Posterior vena cava (tissue), 2 donors: ENCODE measurements around the gene ZNF326. TPM values are rescaled to one million over a fixed set of nuclear protein-coding genes. Genes with fewer than 3 reads are reported as not detected.
"Not testable (repeated sequence)": the region's sequence is repeated elsewhere in the genome, so short reads cannot be mapped to it uniquely, and the experiment has no call there.

Experiments used
- DNase-seq: peaks from one replicate; pipeline ENCODE4 v3.0.0-alpha.2; 2020; ENCODE audit warnings: low spot score
- intact Hi-C, 2 donors: fragments of 100-400 bp; cut with DNase I; formaldehyde crosslinking; loops; one replicate each; pipeline versions ENCODE4 v1.14.1 to v1.14.2; 2022 to 2023
- total RNA-seq, 2 donors: library from RNA; stranded (reverse); fragmentation: NEBNext Ultra II Directional; extraction: Animal tissue kit (Norgen Biotek cat#: 25700); gene quantifications; one replicate each; pipeline ENCODE4 v1.2.1, GENCODE V29; 2021
- donor health status: DM: yes; HTN: yes; CAD: no.
- donor health status: DM: yes; HTN: yes; CAD: no.

The ZNF326 gene
- total RNA-seq, 2 donors from 2014 or later, result 19.4 to 19.6 TPM

- no peak for DNase-seq
- intact Hi-C loops, result no loop called here
Measured at GRCh38 chr1:89962742-89963075, 32.2 kb upstream of the ZNF326 start.

GRCh38 chr1:89965193-89965768, 29.6 kb upstream of the ZNF326 start:
- intact Hi-C loops, result no loop called here
- DNase-seq, result no peak

GRCh38 chr1:89966656-89967055, 28.3 kb upstream of the ZNF326 start:
- DNase-seq, result no peak
- intact Hi-C loops, result no loop called here

GRCh38 chr1:89971600-89971999, 23.3 kb upstream of the ZNF326 start:
- DNase-seq, result no peak
- intact Hi-C loops, result no loop called here

- intact Hi-C loops, result no loop called here
- no peak for DNase-seq
Measured at GRCh38 chr1:89972024-89972423, 22.9 kb upstream of the ZNF326 start.

GRCh38 chr1:89973471-89974127, 21.3 kb upstream of the ZNF326 start:
- intact Hi-C loops, result no loop called here
- DNase-seq, result no peak

- no peak for DNase-seq
- intact Hi-C loops, result no loop called here
Measured at GRCh38 chr1:89974256-89974655, 20.7 kb upstream of the ZNF326 start.

- intact Hi-C loops, result no loop called here
- DNase-seq, result no peak
Measured at GRCh38 chr1:89974696-89975470, 20.0 kb upstream of the ZNF326 start.

- no peak for DNase-seq
- intact Hi-C loops, result no loop called here
Measured at GRCh38 chr1:89975540-89976125, 19.3 kb upstream of the ZNF326 start.

- DNase-seq, result no peak
- intact Hi-C loops, result no loop called here
Measured at GRCh38 chr1:89978755-89979154, 16.2 kb upstream of the ZNF326 start.

GRCh38 chr1:89980605-89981004, 14.3 kb upstream of the ZNF326 start:
- no peak for DNase-seq
- intact Hi-C loops, result no loop called here

GRCh38 chr1:89982846-89983245, 12.1 kb upstream of the ZNF326 start:
- DNase-seq, intact Hi-C loops: not testable (repeated sequence)

- intact Hi-C loops, result loop anchor here in 1 of 2 donors (5.0 kb wide), 1 partner anchor 177 kb away; no protein-coding TSS in a partner anchor
- not testable (repeated sequence) for DNase-seq
Measured at GRCh38 chr1:89984564-89985116, 10.3 kb upstream of the ZNF326 start.

GRCh38 chr1:89986020-89986419, 8.9 kb upstream of the ZNF326 start:
- DNase-seq, result no peak
- intact Hi-C loops, result loop anchor here in 1 of 2 donors (5.0 kb wide), 1 partner anchor 179 kb away; no protein-coding TSS in a partner anchor

- intact Hi-C loops, result loop anchor here in 1 of 2 donors (5.0 kb wide), 1 partner anchor 180 kb away; no protein-coding TSS in a partner anchor
Measured at GRCh38 chr1:89987159-89987819, 7.6 kb upstream of the ZNF326 start.

GRCh38 chr1:89989099-89989498, 5.8 kb upstream of the ZNF326 start:
- intact Hi-C loops, result loop anchor here in 1 of 2 donors (5.0 kb wide), 1 partner anchor 182 kb away; no protein-coding TSS in a partner anchor
- no peak for DNase-seq

More at GRCh38 chr1:89987159-89987819, 7.6 kb upstream of the ZNF326 start:
- no peak for DNase-seq

GRCh38 chr1:89989799-89990198, 5.1 kb upstream of the ZNF326 start:
- no peak for DNase-seq
- intact Hi-C loops, result loop anchor here (5.0 kb wide), 2 partner anchors 182 to 187 kb away; no protein-coding TSS in a partner anchor

- DNase-seq, result no peak
- intact Hi-C loops, result loop anchor here in 1 of 2 donors (5.0 kb wide), 1 partner anchor 189 kb away; no protein-coding TSS in a partner anchor
Measured at GRCh38 chr1:89990976-89991831, 3.7 kb upstream of the ZNF326 start.
